Right lobe of liver (tissue), 6 donors: Measurements from ENCODE around the gene SRC. TPM values are rescaled to one million over a fixed set of nuclear protein-coding genes. Genes with fewer than 3 reads are reported as not detected.

ENCODE experiments used
- ATAC-seq, 4 donors: fragments of 200-7000 bp; cut with Tn5 transposase; one replicate each; pipeline ENCODE4 v1.9.1; 2020; ENCODE audit warnings: mild to moderate bottlenecking in 4 of 4, moderate library complexity in 4 of 4
- DNase-seq, 3 donors: peaks; one replicate each; pipeline ENCODE4 v3.0.0-alpha.2; 2020
- H3K27ac ChIP-seq, 3 donors: fragments of 200-600 bp; one replicate each; pipeline ENCODE4 v1.8.0; 2022
- H3K27me3 ChIP-seq, 2 donors: fragments of 200-600 bp; one replicate each; pipeline ENCODE4 v1.8.0; 2022
- H3K36me3 ChIP-seq, 4 donors: fragments of 200-600 bp; sonication (generic) in 1 of 4; one replicate each; pipeline versions ENCODE4 v1.5.1 to v1.8.0; 2017 to 2022; ENCODE audit warnings: control low read depth in 1 of 4
- H3K4me1 ChIP-seq, 4 donors: fragments of 200-600 bp; sonication (generic) in 1 of 4; one replicate each; pipeline versions ENCODE4 v1.5.1 to v1.8.0; 2017 to 2022; ENCODE audit warnings: control low read depth in 1 of 4
- H3K4me3 ChIP-seq, 3 donors: fragments of 200-600 bp; one replicate each; pipeline ENCODE4 v1.8.0; 2022
- H3K9me3 ChIP-seq, 4 donors: fragments of 200-600 bp; sonication (generic) in 1 of 4; one replicate each; pipeline versions ENCODE4 v1.5.1 to v1.8.0; 2017 to 2022; ENCODE audit warnings: control low read depth in 1 of 4
- POLR2A ChIP-seq: fragments of 450-650 bp; IDR thresholded peaks from one replicate; pipeline ENCODE4 v1.6.1; 2017; ENCODE audit warnings: antibody characterized with exemption, mild to moderate bottlenecking
- WGBS: methylation state at CpG from one replicate; pipeline ENCODE4 v1.1.6; 2018; ENCODE audit warnings: low coverage, low lambda C conversion rate; ENCODE audit not compliant: insufficient coverage; ENCODE audit errors: missing lambda C conversion rate; 5-methylcytosine and 5-hydroxymethylcytosine counted together
- intact Hi-C, 2 donors: fragments of 100-400 bp; cut with DNase I; formaldehyde crosslinking; loops; one replicate each; pipeline versions ENCODE4 v1.11.2 to v1.14.1; 2022
- total RNA-seq, 6 experiments: library from RNA; depleted of rRNA in 2 of 6; stranded (reverse); fragments of >200 nt in 2 of 6; fragmentation: NEBNext Ultra II Directional in 3 of 6; extraction: Animal tissue kit (Norgen Biotek cat#: 25700) in 3 of 6; gene quantifications; one replicate each; pipeline versions ENCODE4 v1.1.0 to v1.2.4, GENCODE V29; 2016 to 2023
- TF ChIP-seq, protein P1 (sequence below), 4 donors: fragments of 200-600 bp in 3 of 4; fragments of 450-650 bp in 1 of 4; IDR thresholded peaks; one replicate each; pipeline versions ENCODE4 v1.5.1 to v1.8.0; 2016 to 2022; ENCODE audit warnings: antibody characterized with exemption in 4 of 4, mild to moderate bottlenecking in 2 of 4
- donor health status: DM: no; HTN: yes; CAD: no.
- donor health status: DM: no; HTN: no; CAD: no.
- donor health status: DM: no; HTN: no; CAD: no.
- donor health status: DM: no; HTN: yes; CAD: no.
- donor health status: DM: no; HTN: yes; CAD: no.

Gene SRC
- total RNA-seq, 6 experiments from 2014 or later = 3.1 to 17.3 (median 11.2) TPM

GRCh38 chr20:37380864-37381579 is 35.1 kb downstream of the SRC start:
- no peaks in the 10 kb centered on the region for H3K9me3 ChIP-seq
- no peak for ATAC-seq
- H3K4me3 ChIP-seq = no peak overlapping the region
- no peaks in the 10 kb centered on the region for H3K36me3 ChIP-seq
- H3K27me3 ChIP-seq = no peaks in the 10 kb centered on the region
- DNase-seq = peak in 1 of 3 donors; percentile 36
- no peak for TF ChIP-seq POLR2A
- TF ChIP-seq, protein P1, sequence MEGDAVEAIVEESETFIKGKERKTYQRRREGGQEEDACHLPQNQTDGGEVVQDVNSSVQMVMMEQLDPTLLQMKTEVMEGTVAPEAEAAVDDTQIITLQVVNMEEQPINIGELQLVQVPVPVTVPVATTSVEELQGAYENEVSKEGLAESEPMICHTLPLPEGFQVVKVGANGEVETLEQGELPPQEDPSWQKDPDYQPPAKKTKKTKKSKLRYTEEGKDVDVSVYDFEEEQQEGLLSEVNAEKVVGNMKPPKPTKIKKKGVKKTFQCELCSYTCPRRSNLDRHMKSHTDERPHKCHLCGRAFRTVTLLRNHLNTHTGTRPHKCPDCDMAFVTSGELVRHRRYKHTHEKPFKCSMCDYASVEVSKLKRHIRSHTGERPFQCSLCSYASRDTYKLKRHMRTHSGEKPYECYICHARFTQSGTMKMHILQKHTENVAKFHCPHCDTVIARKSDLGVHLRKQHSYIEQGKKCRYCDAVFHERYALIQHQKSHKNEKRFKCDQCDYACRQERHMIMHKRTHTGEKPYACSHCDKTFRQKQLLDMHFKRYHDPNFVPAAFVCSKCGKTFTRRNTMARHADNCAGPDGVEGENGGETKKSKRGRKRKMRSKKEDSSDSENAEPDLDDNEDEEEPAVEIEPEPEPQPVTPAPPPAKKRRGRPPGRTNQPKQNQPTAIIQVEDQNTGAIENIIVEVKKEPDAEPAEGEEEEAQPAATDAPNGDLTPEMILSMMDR (IDR thresholded peaks at IDR 0.05) = no peak
- no peak overlapping the region for H3K27ac ChIP-seq
- H3K4me1 ChIP-seq = peaks cover 0 to 20% (median 1%) of the 10 kb centered on the region in 4 donors
- intact Hi-C loops = no loop called here
- WGBS = 88% methylated on average over 16 of the region's 16 CpGs

DNA sequence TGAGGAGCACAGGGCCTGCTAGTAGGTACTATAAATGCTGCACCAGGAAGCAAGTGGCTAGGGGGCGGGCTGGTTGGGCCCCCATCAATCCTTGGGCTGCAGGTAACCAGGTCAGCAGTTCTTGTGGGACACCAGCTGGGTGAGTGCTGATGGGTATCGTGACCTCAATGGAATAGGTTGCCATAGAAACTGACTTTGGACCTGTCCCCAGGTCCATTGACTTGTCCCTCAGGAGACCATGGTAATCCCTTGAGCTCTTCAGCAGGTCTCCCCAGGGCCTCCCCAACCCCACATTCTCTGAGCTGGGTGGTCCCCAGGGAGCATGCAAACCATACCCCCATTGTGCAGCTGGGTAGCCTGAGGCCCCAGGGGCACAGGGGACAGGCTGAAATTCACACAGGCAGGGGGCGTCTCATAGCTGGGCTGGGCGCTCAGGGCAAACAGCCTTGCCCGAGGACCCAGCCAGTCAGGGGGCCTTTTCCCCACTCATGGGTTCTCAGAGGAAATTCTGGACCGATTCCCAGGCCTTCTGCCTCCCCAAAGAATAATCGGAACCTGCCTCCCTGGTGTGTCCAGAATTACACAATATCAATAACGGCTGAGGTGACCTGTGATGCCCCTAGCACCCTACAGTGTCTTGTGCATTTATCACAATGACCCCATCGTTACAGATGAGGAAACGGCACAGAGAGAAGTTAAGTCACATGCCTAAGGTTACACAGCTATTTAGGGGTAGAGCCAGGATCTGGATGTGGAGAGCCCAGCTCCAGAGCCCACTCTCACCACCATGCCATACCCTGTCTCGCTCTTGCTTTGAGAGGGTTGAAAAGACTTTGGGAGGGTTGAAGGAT is 35.9 kb downstream of the SRC start:
- DNase-seq = peak in 2 of 3 donors; percentile 43 to 54
- Histone ChIP-seq H3K9me3 (no peaks in the 10 kb centered on the region), H3K36me3 (no peaks in the 10 kb centered on the region), H3K4me1 (peaks cover 0 to 20% (median 1%) of the 10 kb centered on the region in 4 donors), H3K4me3 (no peak overlapping the region), H3K27me3 (no peaks in the 10 kb centered on the region), H3K27ac (no peak overlapping the region)
- TF ChIP-seq, protein P1 (IDR thresholded peaks at IDR 0.05) = no peak
- TF ChIP-seq POLR2A = no peak
- peak in 3 of 4 donors; percentile 25 to 51 (median 44) for ATAC-seq
- intact Hi-C loops = no loop called here
- WGBS = 48% methylated on average over 7 of the region's 11 CpGs

GRCh38 chr20:37382482-37383120 is 36.7 kb downstream of the SRC start:
- H3K36me3 ChIP-seq = no peaks in the 10 kb centered on the region
- no peak overlapping the region for H3K27ac ChIP-seq
- TF ChIP-seq, protein P1 (IDR thresholded peaks at IDR 0.05) = no peak
- no peak for TF ChIP-seq POLR2A
- H3K4me3 ChIP-seq = no peak overlapping the region
- 55% methylated on average over 5 of the region's 11 CpGs for WGBS
- H3K9me3 ChIP-seq = no peaks in the 10 kb centered on the region
- H3K27me3 ChIP-seq = no peaks in the 10 kb centered on the region
- H3K4me1 ChIP-seq = peaks cover 0 to 20% (median 1%) of the 10 kb centered on the region in 4 donors
- peak in 2 of 3 donors; percentile 35 to 42 for DNase-seq
- ATAC-seq = no peak
- intact Hi-C loops = no loop called here

GRCh38 chr20:37383229-37383989 is 37.5 kb downstream of the SRC start:
- Histone ChIP-seq H3K4me3 (no peak overlapping the region), H3K27ac (no peak overlapping the region), H3K27me3 (no peaks in the 10 kb centered on the region), H3K36me3 (no peaks in the 10 kb centered on the region), H3K4me1 (peaks cover 0 to 20% (median 1%) of the 10 kb centered on the region in 4 donors), H3K9me3 (no peaks in the 10 kb centered on the region)
- TF ChIP-seq, protein P1 (IDR thresholded peaks at IDR 0.05) = no peak
- TF ChIP-seq POLR2A = no peak
- DNase-seq (peak in 1 of 3 donors; percentile 40), ATAC-seq (no peak)
- intact Hi-C loops = no loop called here
- 86% methylated on average over 19 of the region's 25 CpGs for WGBS
